ENCODE measurements around the gene RAB24.

The RAB24 gene

DNA sequence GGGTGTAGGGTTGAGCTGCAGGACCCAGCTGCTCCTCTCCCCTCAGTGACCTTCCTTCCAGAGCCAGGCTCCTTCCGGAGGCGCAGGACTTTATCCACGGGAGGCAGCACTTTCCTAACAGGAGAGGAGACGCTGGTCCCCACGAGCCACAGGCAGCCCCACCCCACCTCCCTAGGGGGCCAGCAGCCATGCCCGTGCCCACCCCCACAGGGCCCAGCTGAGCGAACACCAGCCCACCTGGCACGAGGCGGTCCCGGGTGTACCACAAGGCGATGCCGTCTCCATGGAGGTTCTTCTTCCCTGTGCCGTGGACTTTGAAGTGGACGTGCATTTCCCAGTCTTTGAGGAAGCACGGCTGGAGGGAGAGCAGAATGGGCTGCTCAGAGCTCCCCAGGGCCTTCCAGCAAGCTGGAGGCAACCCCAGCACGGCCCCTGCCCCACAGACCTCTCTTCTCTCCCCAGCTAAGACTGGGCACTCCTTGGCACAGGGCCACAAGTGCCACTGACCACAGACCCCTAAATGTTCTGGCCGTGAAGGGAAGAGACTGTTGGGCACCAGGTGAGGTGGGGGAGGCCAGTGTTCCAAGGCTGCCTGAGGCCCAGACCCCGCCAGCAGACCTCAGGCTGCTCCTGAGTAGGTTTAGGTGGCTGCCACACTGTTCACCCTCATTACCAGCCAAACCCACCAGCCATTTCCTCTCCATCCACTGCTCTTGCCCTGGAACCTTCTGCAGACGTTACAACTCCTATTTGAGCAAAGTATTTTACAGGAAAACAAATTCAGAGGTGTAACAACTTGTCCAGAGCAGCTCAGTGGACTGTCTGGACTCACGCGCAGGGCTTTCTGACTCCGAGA, 35.0 kb upstream of the RAB24 start:
- no peaks in the 10 kb centered on the region for H3K4me1 ChIP-seq (ENCODE audit: insufficient read depth, low read length)
- no peaks in the 10 kb centered on the region for H3K9me3 ChIP-seq (ENCODE audit: low read length)
- H3K4me3 ChIP-seq (ENCODE audit: low read length) = no peak overlapping the region
- no peak overlapping the region for H2AFZ ChIP-seq (ENCODE audit: low read depth, low read length)
- H3K36me3 ChIP-seq (ENCODE audit: insufficient read depth, low read length) = peaks cover 58% of the 10 kb centered on the region
- no peaks in the 10 kb centered on the region for H3K27me3 ChIP-seq (ENCODE audit: insufficient read depth, low read length)

DNA sequence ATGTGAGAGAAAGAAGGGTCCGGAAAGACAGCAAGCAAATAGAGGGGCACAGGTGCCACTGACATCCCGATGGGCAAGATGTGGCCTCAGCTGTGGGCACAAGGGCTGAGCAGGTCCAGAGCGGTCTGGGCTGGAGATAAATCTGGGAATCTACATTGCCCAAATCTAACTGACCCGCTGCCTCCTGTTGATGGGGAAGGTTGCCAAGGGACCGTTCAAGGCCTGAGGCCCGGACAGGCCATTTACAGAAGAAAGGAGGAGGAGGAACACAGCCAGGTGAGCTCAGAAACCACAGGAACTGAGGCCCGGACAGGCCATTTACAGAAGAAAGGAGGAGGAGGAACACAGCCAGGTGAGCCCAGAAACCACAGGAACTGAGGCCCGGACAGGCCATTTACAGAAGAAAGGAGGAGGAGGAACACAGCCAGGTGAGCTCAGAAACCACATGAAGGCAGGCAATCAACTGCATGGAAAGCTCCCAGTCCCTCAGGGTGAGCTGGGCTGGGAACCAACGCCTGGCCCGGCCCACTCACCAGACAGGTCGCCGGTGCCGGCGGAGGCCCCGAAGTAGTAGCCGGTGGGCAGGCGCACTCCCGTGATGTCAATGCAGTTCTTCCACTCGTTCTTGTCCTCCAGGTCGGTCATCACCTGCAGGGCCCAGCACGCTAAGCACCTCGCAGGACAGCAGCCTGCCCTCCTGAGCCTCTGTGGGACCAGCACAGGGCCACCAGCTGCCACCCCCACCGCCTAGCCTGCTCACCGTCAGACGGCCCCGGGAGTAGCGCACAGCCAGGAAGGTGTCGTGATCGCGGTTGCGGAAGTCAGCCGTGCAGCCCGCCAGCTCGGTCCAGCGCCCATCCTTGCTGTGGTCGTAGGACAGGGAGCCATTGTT, 33.3 kb upstream of the RAB24 start:
- H3K4me3 ChIP-seq (ENCODE audit: low read length) = no peak overlapping the region
- peaks cover 63% of the 10 kb centered on the region for H3K36me3 ChIP-seq (ENCODE audit: insufficient read depth, low read length)
- no peaks in the 10 kb centered on the region for H3K9me3 ChIP-seq (ENCODE audit: low read length)
- no peak overlapping the region for H2AFZ ChIP-seq (ENCODE audit: low read depth, low read length)
- H3K27me3 ChIP-seq (ENCODE audit: insufficient read depth, low read length) = no peaks in the 10 kb centered on the region
- H3K4me1 ChIP-seq (ENCODE audit: insufficient read depth, low read length) = no peaks in the 10 kb centered on the region

DNA sequence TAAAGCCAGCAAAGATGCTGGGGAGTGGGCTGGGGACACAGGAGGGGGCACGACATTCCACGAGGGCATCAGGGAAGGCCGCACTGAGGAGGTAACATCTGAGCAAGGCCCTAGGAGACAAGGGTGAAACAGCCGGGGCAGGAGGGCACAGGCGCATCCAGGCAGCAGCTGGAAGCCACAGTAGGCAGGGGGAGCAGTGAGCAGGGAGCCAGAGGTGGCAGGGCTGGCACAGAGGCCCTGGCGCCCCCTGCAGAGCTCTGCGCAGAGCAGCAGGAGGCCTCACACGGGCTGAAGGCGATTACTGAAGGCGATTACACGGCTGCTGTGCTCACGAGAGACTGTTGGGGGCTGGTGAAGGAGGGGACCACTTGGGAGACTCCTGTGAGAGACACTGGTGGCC, 32.6 kb upstream of the RAB24 start:
- H3K27me3 ChIP-seq (ENCODE audit: insufficient read depth, low read length) = no peaks in the 10 kb centered on the region
- no peak overlapping the region for H2AFZ ChIP-seq (ENCODE audit: low read depth, low read length)
- H3K9me3 ChIP-seq (ENCODE audit: low read length) = no peaks in the 10 kb centered on the region
- no peak overlapping the region for H3K4me3 ChIP-seq (ENCODE audit: low read length)
- no peaks in the 10 kb centered on the region for H3K4me1 ChIP-seq (ENCODE audit: insufficient read depth, low read length)
- H3K36me3 ChIP-seq (ENCODE audit: insufficient read depth, low read length) = peaks cover 64% of the 10 kb centered on the region

DNA sequence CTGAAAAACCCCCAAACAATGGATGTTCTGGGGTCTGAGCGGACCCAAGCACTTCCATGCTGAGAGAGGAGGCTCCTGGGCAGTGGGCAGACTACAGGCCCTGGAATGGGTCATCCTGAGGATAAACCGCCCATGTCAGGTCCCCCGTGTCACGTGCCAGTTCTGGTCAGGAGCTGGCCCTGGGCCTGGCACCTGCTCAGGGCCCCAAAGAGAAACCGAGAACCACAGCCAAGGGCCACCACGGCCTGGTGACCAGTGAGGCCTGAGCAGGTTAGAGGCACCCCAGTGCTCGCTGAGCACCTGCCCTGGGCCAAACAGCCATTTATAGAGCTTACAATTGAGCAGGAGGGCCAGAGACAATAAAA, 32.2 kb upstream of the RAB24 start:
- Histone ChIP-seq H3K4me1 (ENCODE audit: insufficient read depth, low read length) (no peaks in the 10 kb centered on the region), H3K36me3 (ENCODE audit: insufficient read depth, low read length) (peaks cover 69% of the 10 kb centered on the region), H3K4me3 (ENCODE audit: low read length) (no peak overlapping the region), H3K9me3 (ENCODE audit: low read length) (no peaks in the 10 kb centered on the region), H2AFZ (ENCODE audit: low read depth, low read length) (no peak overlapping the region), H3K27me3 (ENCODE audit: insufficient read depth, low read length) (no peaks in the 10 kb centered on the region)

DNA sequence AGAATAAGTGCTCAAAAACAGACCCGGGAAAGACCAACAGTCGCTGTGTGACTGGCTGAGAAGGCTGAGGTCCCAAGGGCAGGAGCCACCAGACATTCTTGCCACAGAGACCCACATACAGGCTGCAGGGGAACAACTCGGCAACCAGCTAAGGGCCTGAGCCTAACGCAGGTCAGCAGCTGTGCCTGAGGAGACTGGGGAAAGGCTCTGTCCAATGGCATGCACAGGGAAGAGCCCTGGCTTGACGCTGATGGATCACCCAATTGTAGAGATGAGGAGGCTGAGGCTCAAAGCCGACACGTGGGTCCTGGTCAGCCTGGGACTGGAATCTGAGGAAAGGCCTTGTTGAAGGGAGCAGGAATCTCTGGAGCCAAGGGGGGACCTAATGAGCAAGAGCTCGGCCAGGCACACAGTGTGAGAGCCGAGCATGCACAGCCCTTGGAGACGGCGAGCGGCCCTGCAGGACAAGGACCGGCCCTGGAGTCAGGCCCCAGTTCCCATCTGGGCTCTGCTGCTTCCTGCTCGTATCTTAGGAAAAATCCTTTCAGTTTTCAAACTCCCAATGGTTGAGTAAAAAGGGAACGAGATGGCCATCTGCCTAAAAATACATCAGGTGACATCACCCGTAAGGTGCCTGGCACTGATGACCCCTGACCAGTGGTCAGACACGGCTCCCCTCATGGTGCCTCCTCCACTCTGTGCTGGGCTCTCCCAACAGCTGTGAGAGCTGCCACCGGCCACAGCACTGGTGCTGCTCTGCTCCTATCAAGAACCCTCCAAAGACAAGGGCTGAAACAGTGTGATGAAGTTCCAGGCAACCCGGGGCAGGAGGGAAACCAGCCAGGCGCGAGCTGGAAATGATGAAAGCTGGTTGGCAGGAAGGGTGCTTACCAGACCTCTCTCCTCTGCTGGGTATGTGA, 31.5 kb upstream of the RAB24 start:
- no peak overlapping the region for H2AFZ ChIP-seq (ENCODE audit: low read depth, low read length)
- no peaks in the 10 kb centered on the region for H3K27me3 ChIP-seq (ENCODE audit: insufficient read depth, low read length)
- peaks cover 75% of the 10 kb centered on the region for H3K36me3 ChIP-seq (ENCODE audit: insufficient read depth, low read length)
- no peak overlapping the region for H3K4me3 ChIP-seq (ENCODE audit: low read length)
- H3K9me3 ChIP-seq (ENCODE audit: low read length) = no peaks in the 10 kb centered on the region
- no peaks in the 10 kb centered on the region for H3K4me1 ChIP-seq (ENCODE audit: insufficient read depth, low read length)

DNA sequence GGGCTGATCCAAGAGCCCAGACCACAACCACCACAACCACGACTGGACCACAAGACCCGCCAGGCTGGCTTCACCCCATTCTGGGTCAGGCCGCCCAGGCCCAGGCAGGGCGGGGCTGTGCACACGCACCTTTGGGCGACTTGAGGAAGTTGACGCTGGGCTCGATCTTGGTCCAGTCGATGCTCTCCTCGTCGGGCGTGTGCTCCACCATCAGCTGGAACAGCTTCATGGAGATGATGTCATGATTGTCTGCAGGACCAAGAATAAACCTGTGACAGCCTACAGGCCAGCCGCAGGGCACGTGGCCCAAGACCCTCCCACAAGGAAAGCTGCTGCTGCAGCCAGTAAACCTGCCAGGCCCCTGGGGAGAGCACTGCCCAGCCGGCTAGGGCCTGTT, 30.6 kb upstream of the RAB24 start:
- H3K36me3 ChIP-seq (ENCODE audit: insufficient read depth, low read length) = peaks cover 73% of the 10 kb centered on the region
- no peak overlapping the region for H2AFZ ChIP-seq (ENCODE audit: low read depth, low read length)
- H3K4me1 ChIP-seq (ENCODE audit: insufficient read depth, low read length) = no peaks in the 10 kb centered on the region
- no peak overlapping the region for H3K4me3 ChIP-seq (ENCODE audit: low read length)
- no peaks in the 10 kb centered on the region for H3K27me3 ChIP-seq (ENCODE audit: insufficient read depth, low read length)
- no peaks in the 10 kb centered on the region for H3K9me3 ChIP-seq (ENCODE audit: low read length)

DNA sequence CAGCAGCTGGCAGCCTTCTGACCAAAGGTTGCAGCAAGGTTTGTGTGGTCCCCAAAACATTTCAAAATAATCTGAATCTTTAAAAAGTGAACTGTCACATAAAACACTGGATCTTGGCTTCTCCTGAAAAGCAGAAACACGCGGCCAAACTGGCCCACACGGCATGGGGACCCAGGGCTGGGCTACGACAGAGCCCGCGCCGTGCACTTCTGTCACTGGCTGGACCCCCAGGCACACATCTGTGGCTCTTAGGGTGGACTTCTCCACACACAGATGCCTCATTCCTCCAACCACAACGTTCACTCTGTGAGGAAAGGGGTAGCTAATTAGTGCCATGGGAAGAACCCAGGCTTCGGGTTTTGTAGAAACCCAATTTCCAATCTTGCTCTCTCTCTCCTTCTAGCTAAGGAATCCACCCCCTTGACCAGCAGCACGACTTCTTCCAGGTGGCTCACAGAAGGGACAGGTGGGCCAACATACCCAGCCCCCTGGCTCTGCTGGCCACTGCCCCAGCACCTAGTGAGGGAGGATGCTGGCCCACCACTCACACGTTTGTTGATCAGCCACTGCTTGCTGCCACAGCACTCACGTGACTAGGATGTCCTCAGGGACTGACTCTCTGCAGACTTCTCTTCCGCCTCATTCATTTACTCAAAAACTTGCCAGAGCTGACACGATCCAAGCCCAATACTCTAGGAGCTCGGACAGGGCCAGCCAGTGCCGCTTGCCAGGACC, 30.1 kb upstream of the RAB24 start:
- Histone ChIP-seq H3K9me3 (ENCODE audit: low read length) (no peaks in the 10 kb centered on the region), H3K4me3 (ENCODE audit: low read length) (no peak overlapping the region), H3K27me3 (ENCODE audit: insufficient read depth, low read length) (no peaks in the 10 kb centered on the region), H3K36me3 (ENCODE audit: insufficient read depth, low read length) (peaks cover 73% of the 10 kb centered on the region), H3K4me1 (ENCODE audit: insufficient read depth, low read length) (no peaks in the 10 kb centered on the region), H2AFZ (ENCODE audit: low read depth, low read length) (no peak overlapping the region)

DNA sequence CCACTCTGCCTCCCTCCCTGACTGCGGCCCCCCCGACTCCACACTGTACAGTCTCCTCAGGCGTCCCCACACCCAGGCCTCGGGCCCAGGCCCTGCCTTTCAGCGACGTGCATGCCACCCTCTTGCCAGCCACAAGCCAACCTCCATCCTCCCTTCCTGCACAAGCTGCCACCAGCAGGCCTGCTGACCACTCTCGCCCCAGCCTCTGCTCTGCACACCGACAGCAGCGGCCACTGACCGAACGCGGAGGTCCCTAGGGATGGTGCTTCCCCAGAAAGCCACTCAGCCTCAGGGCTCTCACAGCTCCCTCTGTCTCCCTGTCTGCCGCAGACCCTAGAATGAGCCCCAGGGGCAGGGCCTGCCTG, 29.4 kb upstream of the RAB24 start:
- Histone ChIP-seq H3K9me3 (ENCODE audit: low read length) (no peaks in the 10 kb centered on the region), H3K4me1 (ENCODE audit: insufficient read depth, low read length) (no peaks in the 10 kb centered on the region), H3K36me3 (ENCODE audit: insufficient read depth, low read length) (peaks cover 67% of the 10 kb centered on the region), H3K4me3 (ENCODE audit: low read length) (no peak overlapping the region), H2AFZ (ENCODE audit: low read depth, low read length) (no peak overlapping the region), H3K27me3 (ENCODE audit: insufficient read depth, low read length) (no peaks in the 10 kb centered on the region)

DNA sequence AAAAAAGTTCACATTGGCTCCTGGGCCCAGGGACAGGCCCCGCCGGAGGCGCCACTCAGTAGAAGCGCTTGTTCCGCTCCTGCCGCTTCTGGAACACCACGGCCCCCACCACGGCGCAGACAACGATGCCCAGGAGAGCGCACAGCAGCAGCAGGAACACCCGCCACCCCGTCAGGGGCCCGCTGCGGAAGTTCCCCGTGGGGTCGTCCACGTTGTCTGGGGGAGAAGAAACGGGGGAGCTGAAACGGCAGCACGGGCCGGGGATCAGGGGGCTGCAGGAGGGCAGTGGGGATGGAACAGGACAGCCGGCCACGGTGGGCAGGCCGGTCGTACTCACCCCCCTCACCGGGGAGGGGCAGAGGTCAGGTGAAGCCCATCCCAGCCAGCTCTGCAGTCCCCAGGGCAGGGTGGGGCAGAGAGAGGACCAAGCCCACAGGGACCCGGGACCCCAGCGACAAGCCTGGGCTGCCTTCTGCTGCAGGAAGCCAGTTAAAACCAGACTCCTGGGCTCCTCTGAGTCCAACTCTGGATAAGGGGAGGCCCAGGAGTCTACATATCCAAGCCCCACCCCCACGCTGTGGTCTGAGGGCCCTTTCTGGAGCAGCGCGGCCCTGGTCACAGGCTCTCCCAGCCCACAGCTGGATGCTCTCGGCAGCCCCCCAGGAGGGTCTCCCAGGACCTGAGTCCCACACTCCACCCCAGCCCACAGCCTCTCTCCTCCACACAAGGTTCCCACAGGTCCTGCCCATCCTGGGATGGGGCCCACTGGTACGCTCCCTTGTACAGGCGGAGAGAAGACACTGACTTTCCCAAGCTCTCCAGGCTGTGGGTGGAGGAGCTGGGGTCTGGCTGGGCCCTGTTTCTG, 28.7 kb upstream of the RAB24 start:
- Histone ChIP-seq H2AFZ (ENCODE audit: low read depth, low read length) (no peak overlapping the region), H3K9me3 (ENCODE audit: low read length) (no peaks in the 10 kb centered on the region), H3K27me3 (ENCODE audit: insufficient read depth, low read length) (no peaks in the 10 kb centered on the region)

DNA sequence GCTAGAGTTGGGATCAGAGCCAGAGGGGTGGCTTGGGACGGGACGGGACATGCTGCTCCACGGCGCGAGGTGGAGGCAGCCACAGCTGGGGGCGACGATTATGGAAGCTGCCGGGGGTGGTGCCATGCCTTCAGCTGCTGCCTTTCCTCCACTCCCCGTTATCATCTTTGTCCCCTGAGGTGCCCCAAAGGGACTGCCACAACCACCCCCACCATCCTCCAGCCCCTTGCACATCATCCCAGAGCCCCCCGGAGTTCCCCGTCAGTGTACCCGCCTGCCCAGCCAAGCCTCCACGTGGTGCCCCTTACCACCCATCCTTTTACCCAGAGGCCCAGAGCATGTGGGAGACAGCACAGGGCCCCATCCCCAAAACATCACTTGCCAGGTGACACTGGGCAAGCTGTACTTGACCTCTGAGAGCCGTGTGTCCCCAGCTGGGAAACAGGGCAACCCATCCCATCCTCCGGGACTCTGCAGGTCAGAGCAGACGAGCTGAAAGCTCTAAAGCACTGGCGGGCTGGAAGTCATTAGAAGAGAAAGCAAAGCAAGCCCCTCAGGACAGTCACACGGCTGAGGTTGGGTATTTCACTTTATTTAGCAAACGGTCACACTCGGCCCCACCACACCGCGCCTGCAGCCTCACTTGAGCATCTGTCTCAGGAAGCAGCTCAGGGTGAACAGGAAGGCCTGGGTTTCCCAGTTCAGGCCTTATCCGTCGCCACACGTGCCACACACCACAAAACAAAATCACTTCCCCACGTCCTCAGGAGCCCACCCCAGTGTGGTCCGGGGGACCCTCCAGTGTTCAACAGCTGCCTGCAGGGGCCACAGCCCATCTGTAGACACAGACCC, 27.7 kb upstream of the RAB24 start:
- Histone ChIP-seq H3K4me1 (ENCODE audit: insufficient read depth, low read length) (peaks cover 1% of the 10 kb centered on the region), H3K4me3 (ENCODE audit: low read length) (no peak overlapping the region), H2AFZ (ENCODE audit: low read depth, low read length) (no peak overlapping the region), H3K9me3 (ENCODE audit: low read length) (no peaks in the 10 kb centered on the region), H3K36me3 (ENCODE audit: insufficient read depth, low read length) (peaks cover 51% of the 10 kb centered on the region), H3K27me3 (ENCODE audit: insufficient read depth, low read length) (no peaks in the 10 kb centered on the region)

More for the DNA sequence above, 28.7 kb upstream of the RAB24 start:
- peaks cover 61% of the 10 kb centered on the region for H3K36me3 ChIP-seq (ENCODE audit: insufficient read depth, low read length)
- H3K4me3 ChIP-seq (ENCODE audit: low read length) = no peak overlapping the region
- H3K4me1 ChIP-seq (ENCODE audit: insufficient read depth, low read length) = no peaks in the 10 kb centered on the region

DNA sequence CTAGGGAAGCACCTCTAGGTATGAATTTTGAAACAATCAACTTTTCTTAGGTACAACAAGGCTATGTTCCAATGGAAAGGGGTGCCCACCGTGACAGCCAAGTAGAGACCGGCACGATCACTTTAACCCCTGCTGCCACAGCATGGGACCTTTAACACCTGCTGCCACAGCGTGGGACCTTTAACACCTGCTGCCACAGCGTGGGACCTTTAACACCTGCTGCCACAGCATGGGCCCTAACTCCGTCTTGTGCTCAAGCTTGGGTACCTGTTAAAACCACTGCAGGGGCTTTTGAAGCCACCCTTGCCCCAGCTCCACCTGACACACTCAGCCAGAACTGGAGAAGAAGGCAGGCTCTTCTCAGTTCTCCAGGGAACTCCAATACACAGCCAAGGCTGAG, 26.4 kb upstream of the RAB24 start:
- Histone ChIP-seq H3K4me3 (ENCODE audit: low read length) (no peak overlapping the region), H3K9me3 (ENCODE audit: low read length) (no peaks in the 10 kb centered on the region), H2AFZ (ENCODE audit: low read depth, low read length) (no peak overlapping the region), H3K27me3 (ENCODE audit: insufficient read depth, low read length) (no peaks in the 10 kb centered on the region), H3K36me3 (ENCODE audit: insufficient read depth, low read length) (peaks cover 40% of the 10 kb centered on the region), H3K4me1 (ENCODE audit: insufficient read depth, low read length) (peaks cover 3% of the 10 kb centered on the region)
